GM12892 (cell line): ENCODE results near the gene LSS.
"Not testable (repeated sequence)": the region's sequence is repeated elsewhere in the genome, so short reads cannot be mapped to it uniquely, and the experiment has no call there.

Source experiments
- DNase-seq: peaks from one replicate; pipeline ENCODE4 v3.0.0; 2011; ENCODE audit not compliant: insufficient read length
- FAIRE-seq: peaks from 2 replicates; lab custom pipeline; 2011; peaks lifted over from hg19 to GRCh38; lab: Jason Lieb, UNC
- POLR2A ChIP-seq: IDR thresholded peaks from 2 replicates; pipeline ENCODE4 v1.6.1; 2011; ENCODE audit warnings: low read depth, low read length, control low read depth
- POLR2AphosphoS5 ChIP-seq: IDR thresholded peaks from 2 replicates; pipeline ENCODE4 v1.6.1; 2011; ENCODE audit warnings: low read depth, low read length, control low read depth
- TAF1 ChIP-seq: IDR thresholded peaks from 2 replicates; pipeline ENCODE4 v1.6.1; 2011; ENCODE audit warnings: low read depth, mild to moderate bottlenecking, control low read depth, low read length, borderline replicate concordance

LSS gene

DNA sequence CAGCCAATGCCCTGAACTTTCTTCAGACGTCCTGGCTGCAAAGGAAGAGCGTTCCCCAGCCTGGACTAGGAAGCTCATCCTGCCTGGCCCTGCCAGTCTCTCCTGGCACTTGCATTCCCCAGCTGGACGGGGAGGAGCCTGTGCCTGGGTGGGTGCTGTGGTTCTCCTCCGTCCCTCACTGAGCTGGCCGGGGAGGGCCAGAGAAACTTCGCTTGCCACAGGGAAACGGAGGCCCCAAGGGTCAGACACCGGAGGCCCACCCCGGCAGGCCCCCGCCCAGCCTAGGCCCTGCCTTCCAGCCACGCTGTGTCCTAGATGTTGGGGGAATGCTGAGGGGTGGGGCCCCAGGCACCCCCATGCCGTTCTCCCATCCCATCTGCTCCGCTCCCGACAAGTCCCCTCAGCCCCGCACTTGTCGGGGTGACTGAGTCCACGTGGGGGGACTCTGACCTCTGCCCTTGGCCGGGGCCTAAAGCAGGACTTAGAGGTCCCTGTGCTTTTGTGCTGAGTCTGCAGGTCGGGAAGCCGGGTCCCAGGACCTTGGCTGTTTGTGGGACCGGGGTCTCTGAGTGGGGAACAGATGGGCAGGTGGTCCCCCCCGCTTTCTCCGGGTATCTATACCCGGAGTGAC is 78.0 kb downstream of the LSS start:
- TF ChIP-seq TAF1 (no peak), POLR2AphosphoS5 (no peak), POLR2A (no peak)

GRCh38 chr21:46150073-46150472 is 78.5 kb downstream of the LSS start:
- FAIRE-seq: no peak
- no peak for DNase-seq
- TF ChIP-seq POLR2AphosphoS5: no peak
- TF ChIP-seq TAF1: no peak

More for the DNA sequence above, 78.0 kb downstream of the LSS start:
- no peak for DNase-seq
- no peak for FAIRE-seq

DNA sequence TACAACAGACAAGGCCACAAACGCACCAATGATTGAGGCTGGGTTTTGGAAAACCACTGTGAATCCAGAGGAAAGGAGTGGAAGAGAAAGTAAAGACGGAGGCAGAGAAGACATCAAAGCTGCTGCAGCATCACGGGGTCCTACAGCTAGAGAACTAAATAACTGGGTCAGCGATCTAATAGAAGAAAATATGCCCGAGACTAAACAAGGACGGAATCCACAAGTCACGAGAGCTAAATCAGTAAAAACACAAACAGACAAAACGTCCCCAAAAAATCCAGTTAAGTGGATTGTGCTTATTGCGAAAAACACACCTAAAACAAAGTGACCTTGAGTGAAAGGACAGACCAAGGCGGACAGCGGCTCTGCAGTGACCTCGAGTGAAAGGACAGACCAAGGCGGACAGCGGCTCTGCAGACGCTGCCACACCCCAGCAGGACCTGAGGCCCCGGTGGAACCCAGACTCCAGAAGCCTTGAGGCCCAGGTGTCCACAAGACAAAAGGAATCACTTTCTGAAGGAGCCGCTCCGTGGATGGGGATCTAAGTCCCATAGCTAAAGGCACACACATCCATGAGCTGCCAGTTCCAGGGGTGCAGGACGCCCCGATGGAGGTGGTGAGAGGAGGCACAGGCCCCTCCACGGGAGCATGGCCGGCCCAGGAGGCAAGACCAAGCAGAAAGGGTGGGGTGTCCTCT is 79.2 kb downstream of the LSS start:
- FAIRE-seq (no peak), DNase-seq (no peak)
- TF ChIP-seq TAF1 (no peak), POLR2AphosphoS5 (no peak), POLR2A (no peak)

GRCh38 chr21:46148106-46148505 is 80.5 kb downstream of the LSS start:
- DNase-seq: no peak
- TF ChIP-seq POLR2A (no peak), POLR2AphosphoS5 (no peak)
- no peak for FAIRE-seq

- not testable (repeated sequence) for FAIRE-seq, DNase-seq
These were observed 81.1 kb downstream of the LSS start for GRCh38 chr21:46147429-46147828.

- TF ChIP-seq POLR2AphosphoS5 (no peak), POLR2A (no peak), TAF1 (no peak)
- FAIRE-seq: no peak
- no peak for DNase-seq
These were observed 81.7 kb downstream of the LSS start for GRCh38 chr21:46146856-46147255.

GRCh38 chr21:46145840-46146691 is 82.5 kb downstream of the LSS start:
- TF ChIP-seq POLR2A (no peak), TAF1 (no peak), POLR2AphosphoS5 (no peak)
- FAIRE-seq (no peak), DNase-seq (no peak)

DNA sequence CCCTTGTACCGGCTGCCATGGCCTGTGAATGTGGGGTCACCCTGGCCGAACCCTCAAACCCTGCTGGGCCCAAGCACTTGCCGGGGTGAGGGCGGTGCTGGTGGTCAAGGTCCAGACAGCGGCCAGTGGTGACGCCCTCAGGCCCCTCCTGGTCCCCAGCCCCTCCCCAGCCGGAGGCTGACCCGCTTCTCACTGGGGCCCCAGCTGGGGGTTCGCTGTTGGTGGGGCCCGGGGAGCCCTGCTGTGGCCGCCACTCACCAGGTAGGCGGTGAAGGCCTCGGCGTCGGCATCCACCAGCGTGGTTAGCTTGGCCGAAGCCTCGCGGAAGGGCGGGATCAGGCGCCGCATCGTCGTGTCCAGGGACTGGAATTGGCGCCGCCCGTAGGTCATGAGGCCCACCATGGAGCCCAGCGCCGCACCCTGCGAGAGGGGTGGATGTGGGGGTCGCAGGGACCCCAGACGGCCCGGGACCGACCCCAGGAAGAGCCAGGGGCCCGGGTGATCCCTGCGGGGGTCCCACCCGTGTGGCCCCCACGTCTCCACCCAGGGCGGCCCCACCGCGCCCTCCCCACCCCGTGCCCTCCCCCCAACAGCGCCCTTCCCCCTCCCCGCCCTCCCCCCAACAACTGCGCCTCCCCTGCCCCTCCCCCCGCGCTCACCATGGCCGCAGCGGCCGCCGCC is 83.3 kb downstream of the LSS start:
- DNase-seq: no peak
- FAIRE-seq: no peak
- TF ChIP-seq POLR2A: no peak
- TF ChIP-seq POLR2AphosphoS5: no peak
- TF ChIP-seq TAF1: no peak

GRCh38 chr21:46144464-46145070 is 84.0 kb downstream of the LSS start:
- DNase-seq (no peak), FAIRE-seq (no peak)
- TF ChIP-seq POLR2A (no peak), POLR2AphosphoS5 (no peak), TAF1 (no peak)

DNA sequence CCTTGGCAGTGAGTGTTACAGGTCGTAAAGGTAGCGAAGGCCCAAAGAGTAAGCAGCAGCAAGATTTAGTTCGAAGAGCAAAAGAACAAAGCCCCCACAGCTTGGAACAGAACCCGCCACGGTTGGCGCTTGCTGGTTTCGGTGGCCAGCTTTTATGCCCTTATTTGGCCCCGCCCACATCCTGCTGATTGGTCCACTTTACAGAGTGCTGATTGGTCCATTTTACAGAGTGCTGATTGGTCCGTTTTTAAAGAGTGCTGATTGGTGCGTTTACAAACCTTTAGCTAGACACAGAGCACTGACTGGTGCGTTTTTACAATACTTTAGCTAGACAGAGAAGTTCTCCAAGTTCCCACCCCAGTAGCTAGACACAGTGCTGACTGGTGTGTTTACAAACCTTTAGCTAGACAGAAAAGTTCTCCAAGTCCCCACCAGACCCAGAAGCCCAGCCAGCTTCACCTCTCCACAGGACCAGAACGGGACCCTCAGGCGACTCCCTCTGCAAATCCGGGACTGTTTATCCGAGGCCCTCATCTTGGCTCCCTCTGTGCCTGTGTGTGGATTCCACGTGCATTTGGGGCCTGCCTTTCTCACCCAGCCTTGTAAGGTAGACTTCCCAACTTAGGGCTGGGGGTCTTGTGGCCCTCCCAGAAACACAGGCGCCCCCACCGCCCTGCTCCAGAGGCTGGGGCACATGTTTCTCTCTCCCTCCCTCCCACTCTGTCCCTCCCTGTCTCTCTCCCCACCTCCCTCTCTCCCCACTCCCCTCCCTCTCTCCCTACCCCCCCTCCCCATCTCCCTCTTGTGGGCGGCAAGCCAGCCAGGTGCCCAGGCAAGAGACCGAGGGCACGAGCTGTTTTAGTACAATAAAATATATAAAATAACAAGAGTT is 85.7 kb downstream of the LSS start:
- TF ChIP-seq POLR2AphosphoS5 (no peak), POLR2A (no peak), TAF1 (no peak)
- DNase-seq (no peak), FAIRE-seq (no peak)
